Purkinje cell (primary cell): ENCODE measurements around the gene TPM3. TPM values are rescaled to one million over a fixed set of nuclear protein-coding genes. Genes with fewer than 3 reads are reported as not detected.

Source experiments
- polyA plus RNA-seq: library from polyadenylated mRNA; unstranded; fragments of >200 nt; fragmentation: Nextera tagmentation; gene quantifications from 2 replicates; pipeline ENCODE4 v1.2.1, GENCODE V29; 2014

The TPM3 gene
- polyA plus RNA-seq = 83.3 and 111 TPM in 2 replicates

GRCh38 chr1:154191990-154192461, at the start of gene TPM3:
Gene TPM3, minus strand, starts transcription at chr1:154192100. Its CDS starts 82 bp downstream, at chr1:154192018.

GRCh38 chr1:154220071-154220969, 28.4 kb upstream of the TPM3 start, which contains the start of gene UBAP2L:
Gene UBAP2L, plus strand, starts transcription at chr1:154220955. Its CDS starts 4,169 bp downstream, at chr1:154225124.

DNA sequence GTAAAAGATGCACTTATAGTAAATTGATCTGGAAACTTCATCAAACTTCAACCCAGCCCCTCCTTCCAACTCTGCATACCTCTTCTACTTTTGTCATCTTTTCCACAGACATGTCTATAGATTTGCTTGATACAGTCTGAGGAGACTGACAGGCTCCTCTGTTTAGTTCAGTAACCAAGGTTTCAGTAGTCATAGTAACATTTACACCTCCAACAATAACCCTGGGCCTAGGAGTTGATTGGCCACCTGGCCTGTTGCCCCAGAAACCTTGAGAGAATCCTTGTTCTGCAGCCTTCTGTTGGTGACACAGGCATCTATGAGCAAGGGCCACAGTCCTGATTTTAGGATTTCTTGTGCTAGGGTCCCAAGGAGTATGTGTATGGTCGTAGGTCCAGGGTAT, 14.3 kb upstream of the TPM3 start, which contains the start of gene CFAP141:
Gene CFAP141, minus strand, starts transcription at position 138 of the 400 bp plus-strand sequence. Its CDS starts 26 bp downstream, at position 112.

GRCh38 chr1:154154534-154155191, 37.2 kb downstream of the TPM3 start, which contains the start of gene NUP210L:
Gene NUP210L, minus strand, starts transcription at chr1:154155073.

Other genes with a start within 250 kb of the TPM3 start
- gene DENND4B, start 245.4 kb downstream of the TPM3 start, polyA plus RNA-seq = 4.2 and 4.7 TPM in 2 replicates
- 1.9 and 2.2 TPM in 2 replicates for gene CRTC2, start 233.5 kb downstream of the TPM3 start, polyA plus RNA-seq
- 4.4 and 10.6 TPM in 2 replicates for gene SLC39A1, start 228.6 kb downstream of the TPM3 start, polyA plus RNA-seq
- gene CREB3L4, start 224.2 kb downstream of the TPM3 start, polyA plus RNA-seq = 0.57 and 1.4 TPM in 2 replicates
- gene JTB, start 214.4 kb downstream of the TPM3 start, polyA plus RNA-seq = 80.0 and 112 TPM in 2 replicates
- gene RAB13, start 205.8 kb downstream of the TPM3 start, polyA plus RNA-seq = 2.4 and 2.9 TPM in 2 replicates
- 1,044 and 1,179 TPM in 2 replicates for gene RPS27, start 201.3 kb downstream of the TPM3 start, polyA plus RNA-seq
- 0.11 and 0.27 TPM in 2 replicates for gene NUP210L, start 37.0 kb downstream of the TPM3 start, polyA plus RNA-seq
- not detected in 2 replicates for gene CFAP141, start 14.2 kb upstream of the TPM3 start, polyA plus RNA-seq
- gene UBAP2L, start 28.9 kb upstream of the TPM3 start, polyA plus RNA-seq = 32.3 and 44.5 TPM in 2 replicates
- gene HAX1, start 80.5 kb upstream of the TPM3 start, polyA plus RNA-seq = 138 and 143 TPM in 2 replicates
- not detected in 2 replicates for gene AQP10, start 129.0 kb upstream of the TPM3 start, polyA plus RNA-seq
- 2.0 and 2.6 TPM in 2 replicates for gene ATP8B2, start 133.4 kb upstream of the TPM3 start, polyA plus RNA-seq
- 0.08 TPM in 1 of 2 replicates, not detected in the other for gene IL6R, start 213.2 kb upstream of the TPM3 start, polyA plus RNA-seq